COR-L47 (cell line): ENCODE results near the gene PDLIM4.

ENCODE experiments used
- DNase-seq: peaks from one replicate; lab custom pipeline; 2025; lab: John Stamatoyannopoulos, UW

The PDLIM4 gene

DNA sequence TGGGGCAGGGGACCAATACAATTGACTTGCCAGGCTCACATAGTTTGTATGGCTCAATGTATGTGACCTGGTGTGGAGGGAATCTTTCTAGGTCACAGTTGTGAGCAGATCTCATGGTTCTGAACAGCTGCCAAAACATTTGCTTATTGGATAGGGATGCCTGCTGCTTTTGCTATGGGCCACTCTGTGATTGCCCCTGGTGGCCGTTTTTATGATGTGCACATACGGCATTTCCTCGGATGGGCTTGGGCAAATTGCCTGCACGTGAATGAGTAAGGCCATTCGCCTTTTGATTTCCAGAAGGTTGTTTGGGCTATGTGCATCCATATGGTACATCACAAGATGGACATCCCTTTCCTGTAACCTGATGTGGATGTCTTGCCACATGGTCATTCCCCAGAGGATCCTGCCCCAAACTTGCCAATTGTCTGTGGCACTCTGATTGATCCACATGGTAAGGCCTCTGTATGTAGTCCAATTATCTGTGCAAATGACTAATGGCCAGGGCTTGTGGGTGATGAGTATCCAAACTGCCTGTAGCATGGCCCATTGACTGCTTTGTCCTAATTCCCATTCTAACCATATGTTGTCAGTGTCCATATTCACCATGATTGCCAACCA, 26.0 kb downstream of the PDLIM4 start:
- DNase-seq = peak; percentile 18

DNA sequence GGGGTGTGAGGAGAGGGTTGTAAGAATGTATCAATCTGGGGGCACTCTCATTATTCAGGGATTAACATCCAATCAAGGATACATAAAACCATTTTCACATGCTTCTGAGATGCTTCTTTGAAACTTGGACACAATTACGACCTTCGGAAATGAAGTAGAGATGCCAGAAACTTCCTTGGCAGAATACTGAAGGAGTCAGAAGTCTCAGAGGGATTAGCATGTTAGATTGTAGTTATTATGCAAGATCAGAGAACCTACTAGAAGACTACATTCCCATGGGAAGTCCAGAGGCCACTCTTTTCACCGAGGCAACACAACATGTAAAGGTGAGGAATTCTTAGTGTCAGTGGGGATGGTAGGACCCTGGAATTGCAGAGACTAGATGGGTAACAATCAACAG, 31.6 kb downstream of the PDLIM4 start:
- no peak for DNase-seq

DNA sequence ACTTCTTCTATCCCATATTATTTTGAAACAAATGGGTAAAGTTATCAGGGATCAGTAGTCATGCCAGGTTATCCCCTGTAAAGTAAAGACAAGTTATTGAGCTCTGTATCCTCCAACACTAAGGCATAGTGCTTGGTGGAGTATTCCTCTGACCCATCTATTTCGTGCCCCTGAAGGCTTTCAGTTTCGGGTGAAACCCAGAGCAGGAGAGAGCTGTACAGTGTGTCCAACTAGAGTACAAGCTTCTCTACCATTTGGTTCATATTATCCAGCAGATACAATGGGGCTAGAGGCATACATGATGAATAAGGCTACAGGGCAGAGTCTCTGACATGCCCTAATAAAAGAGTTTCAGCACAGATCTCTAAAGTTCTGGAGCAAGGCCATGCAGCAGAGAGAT, 33.5 kb downstream of the PDLIM4 start:
- DNase-seq = no peak

- peak; percentile 94 for DNase-seq
Measured at GRCh38 chr5:132293066-132293991, 35.8 kb downstream of the PDLIM4 start.

DNA sequence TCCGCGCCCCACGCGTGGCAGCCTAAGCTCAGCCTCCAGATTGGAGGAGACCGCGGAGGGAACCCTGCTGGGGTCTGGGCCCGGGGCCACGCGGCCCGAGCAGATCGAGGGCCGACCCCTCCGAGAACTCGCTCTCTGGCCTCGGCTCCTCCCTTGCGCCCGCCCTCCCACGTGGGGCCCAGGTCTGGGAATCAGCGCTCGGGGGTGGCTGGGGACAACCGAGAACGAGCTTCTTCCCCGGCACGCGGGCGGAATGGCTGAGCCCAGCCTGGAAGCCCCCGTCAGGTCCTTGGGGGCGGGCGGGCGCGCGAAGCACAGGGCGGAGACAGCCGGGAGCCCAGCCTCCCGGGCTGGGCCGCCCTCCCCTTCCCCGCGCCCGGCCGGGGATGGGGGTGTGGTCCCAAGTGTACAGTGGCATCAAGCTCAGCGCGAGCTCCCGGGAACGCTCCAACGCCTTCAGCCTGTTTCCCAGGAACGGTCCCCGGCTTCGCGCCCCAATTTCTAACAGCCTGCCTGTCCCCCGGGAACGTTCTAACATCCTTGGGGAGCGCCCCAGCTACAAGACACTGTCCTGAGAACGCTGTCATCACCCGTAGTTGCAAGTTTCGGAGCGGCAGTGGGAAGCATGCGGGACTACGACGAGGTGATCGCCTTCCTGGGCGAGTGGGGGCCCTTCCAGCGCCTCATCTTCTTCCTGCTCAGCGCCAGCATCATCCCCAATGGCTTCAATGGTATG, 36.7 kb downstream of the PDLIM4 start, which contains the start of gene SLC22A4:
Gene SLC22A4, plus strand, starts transcription at position 403 of the 736 bp plus-strand sequence. Its CDS starts 223 bp downstream, at position 626.
- DNase-seq = peak; percentile 91

DNA sequence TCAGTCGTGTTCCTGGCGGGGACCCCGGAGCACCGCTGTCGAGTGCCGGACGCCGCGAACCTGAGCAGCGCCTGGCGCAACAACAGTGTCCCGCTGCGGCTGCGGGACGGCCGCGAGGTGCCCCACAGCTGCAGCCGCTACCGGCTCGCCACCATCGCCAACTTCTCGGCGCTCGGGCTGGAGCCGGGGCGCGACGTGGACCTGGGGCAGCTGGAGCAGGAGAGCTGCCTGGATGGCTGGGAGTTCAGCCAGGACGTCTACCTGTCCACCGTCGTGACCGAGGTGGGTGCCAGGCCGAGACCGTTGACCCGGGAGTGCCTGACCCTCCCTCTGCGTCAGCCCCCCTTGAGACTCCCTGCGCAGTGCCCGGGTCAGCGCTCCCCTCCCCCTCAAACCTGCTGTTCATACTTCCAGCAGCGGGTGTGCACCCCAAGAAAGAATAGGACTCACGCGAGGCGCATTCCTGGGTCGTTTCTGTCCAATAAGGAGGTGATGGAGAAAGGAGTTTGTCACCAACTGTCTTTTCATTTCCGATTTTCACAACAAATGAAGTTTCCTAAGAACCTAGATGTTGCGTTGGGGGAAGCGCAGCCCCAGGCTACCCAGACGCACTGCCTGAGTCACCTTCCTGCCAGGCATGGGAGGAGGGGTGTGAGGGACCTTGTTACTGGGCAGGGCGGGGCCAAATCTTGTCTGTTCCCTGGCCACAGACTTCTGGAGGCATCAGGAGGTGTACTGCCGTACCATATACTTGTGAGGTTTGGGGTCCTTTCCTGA, 37.4 kb downstream of the PDLIM4 start:
- no peak for DNase-seq

DNA sequence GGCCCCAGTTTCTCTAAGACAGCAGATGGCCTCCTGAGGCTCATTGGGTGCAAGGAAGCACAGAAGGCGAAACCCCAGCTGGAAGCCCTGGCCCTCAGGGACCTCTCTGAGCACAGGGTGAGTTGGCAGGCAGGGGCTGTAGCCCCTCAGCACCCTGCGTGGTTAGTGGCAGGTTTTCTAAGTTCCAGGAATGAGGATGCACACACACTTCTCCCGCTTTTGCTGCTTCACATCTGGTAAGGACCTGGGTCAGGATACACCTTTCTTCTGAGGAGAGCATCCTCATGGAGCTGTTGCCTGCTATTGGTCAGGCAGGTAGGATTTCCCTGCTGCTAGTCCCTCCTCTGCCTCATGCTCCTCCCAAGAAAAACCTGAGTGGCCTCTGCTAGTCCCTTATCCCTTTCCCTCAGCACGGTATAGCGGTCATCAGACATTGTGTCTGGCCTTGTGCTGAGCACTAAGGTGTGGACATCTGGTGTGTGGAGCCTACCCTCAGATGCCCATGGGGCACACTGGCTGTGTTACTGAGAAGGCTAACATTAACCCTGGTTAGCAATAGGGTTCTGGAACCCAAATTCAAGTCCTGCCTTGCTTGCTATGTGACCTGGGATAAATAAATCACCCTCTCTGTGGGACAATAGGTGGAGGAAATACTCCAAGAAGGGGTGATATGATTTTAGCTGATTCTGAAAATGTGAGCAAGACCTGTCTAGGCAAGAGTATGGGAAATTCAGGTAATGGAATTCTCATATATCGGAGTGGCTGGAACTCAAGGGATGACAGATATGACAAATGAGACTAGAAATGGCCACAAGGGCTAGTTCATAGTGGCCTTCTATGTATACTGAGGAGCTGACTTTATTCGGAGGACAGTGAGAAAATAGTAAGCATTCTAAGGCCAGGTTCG, 38.3 kb downstream of the PDLIM4 start:
- no peak for DNase-seq

- DNase-seq = no peak
Measured at GRCh38 chr5:132296412-132297016, 39.0 kb downstream of the PDLIM4 start.

GRCh38 chr5:132297211-132297940, 39.9 kb downstream of the PDLIM4 start:
- no peak for DNase-seq

DNA sequence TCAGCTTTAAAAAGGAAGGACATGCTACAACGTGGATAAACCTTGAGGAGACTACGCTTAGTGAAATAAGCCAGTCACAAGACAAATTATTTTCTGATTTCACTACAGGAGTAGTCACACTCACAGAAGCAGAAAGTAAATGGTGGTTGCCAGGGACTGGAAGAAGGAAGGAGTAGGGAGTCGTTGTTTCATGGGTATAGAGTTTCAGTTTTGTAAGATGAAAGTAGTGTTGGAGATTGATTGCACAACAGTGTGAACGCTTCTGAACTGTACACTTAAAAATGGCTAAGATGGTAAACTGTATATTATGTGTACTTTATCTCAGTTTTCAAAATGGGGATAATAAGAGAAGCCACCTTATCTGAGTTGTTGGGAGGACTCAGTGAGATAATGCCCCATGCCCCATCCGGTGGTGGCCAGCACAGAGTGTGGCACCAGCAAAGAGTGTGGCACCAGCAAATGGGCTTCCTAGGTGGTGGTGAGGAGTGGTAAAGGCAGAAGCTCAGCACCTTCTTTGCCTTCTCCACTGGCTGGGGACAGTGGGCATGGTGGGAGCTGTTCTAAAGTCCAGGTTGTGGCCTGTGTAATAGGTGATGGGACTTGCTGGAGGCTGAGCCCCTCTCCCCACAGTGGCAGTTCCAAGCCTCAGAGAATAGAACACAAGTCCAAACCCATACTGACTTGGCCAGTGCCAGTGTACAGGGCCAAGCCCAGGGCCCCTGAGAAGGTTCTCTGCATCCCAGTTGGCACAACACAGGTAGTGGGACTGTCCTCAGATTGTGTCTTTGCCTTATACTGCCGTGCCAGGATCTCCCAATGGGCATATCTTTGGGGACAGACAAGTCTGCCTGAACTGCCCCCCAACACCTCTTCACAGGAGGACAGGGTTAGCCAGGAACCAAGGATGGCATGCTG, 41.1 kb downstream of the PDLIM4 start:
- no peak for DNase-seq

GRCh38 chr5:132299917-132300316, 42.4 kb downstream of the PDLIM4 start:
- no peak for DNase-seq

GRCh38 chr5:132300577-132301343, 43.3 kb downstream of the PDLIM4 start:
- peak; percentile 21 for DNase-seq

DNA sequence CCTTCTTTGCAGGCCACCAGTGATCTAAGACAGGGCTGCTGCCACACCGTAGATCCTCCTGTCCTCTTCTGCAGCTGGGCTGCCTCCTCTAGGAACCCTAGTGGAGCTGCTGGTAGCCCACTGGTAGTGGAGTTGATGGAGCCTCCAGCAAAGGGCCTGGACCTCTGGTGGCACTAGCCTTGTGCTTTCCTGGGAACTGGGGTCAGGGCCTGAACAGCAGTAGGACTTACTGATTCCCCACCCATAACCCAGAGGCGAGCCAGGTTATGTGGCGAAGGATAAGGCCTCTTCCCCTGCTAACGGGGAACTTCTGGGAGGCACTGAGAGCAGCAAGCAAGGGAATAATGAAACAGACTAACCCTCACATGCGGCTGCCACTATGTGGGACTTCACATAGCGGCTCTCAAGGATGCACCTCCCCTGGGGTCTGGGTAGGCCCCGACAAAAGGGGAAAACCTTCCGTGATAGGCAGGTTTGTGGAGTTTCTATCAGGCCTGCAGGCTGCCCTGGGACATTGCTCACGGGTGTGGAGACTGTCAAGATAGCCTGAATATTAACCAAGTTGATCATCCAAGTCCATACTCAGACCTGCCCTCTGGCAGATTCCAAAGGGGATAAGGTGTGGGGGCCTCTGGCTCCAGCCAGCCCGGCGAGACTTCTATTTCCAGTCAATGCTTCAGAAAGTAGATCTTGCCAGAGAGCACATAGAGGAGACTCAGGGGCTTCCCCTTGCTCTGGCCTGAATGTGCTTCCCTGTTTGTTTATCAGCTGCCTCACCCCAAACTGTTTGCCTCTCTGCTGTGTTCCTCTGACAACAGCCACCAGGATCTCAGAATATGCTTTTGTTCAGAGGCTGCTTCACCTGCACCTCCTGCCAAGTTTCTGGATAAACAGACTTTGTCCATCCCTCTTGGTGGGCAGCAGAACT, 44.1 kb downstream of the PDLIM4 start:
- peak; percentile 86 for DNase-seq

DNA sequence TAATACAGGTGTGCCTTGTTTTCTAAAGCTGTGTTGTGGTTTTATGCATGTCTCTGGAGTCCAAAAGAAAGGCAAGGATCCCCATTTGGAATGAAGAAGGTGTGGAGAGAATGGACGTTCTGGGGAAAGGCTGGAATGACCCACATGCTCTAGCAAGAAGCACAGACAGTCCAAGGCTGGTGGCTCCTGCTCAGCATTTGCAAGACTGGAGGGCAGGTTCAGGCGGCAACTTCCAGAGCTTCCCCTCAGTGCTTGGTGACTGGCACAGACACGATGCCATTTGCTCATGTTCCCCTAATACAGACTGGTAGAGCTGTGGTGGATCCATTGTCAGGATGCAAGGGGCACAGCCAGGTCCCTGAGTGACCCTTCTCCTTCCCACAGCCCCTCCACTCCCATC, 44.9 kb downstream of the PDLIM4 start:
- DNase-seq = no peak

DNA sequence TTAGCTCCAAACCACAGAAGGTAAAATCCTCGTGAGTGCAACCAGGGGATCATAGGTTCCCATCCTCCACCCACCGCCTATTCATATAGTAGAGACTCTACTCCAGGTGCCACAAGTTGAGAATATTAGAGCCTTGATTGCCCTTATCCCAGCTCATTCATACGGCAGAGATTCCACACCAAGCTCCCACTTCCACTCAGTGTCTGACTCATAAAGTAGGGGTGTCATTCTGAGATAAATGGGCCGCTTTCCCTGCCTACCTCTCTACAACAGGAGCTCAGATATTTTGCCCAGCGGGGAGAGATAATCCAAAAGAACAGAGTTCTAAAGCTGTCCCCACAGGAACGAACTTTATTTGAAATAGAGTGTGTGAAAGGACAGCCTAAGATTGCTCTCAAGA, 46.1 kb downstream of the PDLIM4 start:
- DNase-seq = no peak

- DNase-seq = no peak
Measured at GRCh38 chr5:132305420-132305819, 47.9 kb downstream of the PDLIM4 start.

GRCh38 chr5:132308701-132309100, 51.2 kb downstream of the PDLIM4 start:
- DNase-seq = no peak
